ENCODE results near the gene CDH8. TPM values are rescaled to one million over a fixed set of nuclear protein-coding genes. Genes with fewer than 3 reads are reported as not detected.

Gene CDH8
- total RNA-seq (under 1 TPM in 1 of 2 donors, not detected in 1; 0.09 TPM), polyA plus RNA-seq (not detected)

- TF ChIP-seq YY1 (IDR thresholded peaks at IDR 0.05): no peak
- TF ChIP-seq RXRA (IDR thresholded peaks at IDR 0.05): no peak
- Histone ChIP-seq H3K4me3 (ENCODE audit: low read depth in 1 of 3, low read length in 3 of 3) (no peak within 1 kb of the TSS), H3K9me3 (ENCODE audit: control insufficient read depth in 4 of 4, low read length in 3 of 4) (no peaks in the 10 kb centered on the region), H3K36me3 (ENCODE audit: control insufficient read depth in 4 of 4, insufficient read depth in 3 of 4, low read depth in 1 of 4, low read length in 3 of 4) (no peaks in the 10 kb centered on the region), H3K4me1 (ENCODE audit: control insufficient read depth in 4 of 4, insufficient read depth in 4 of 4, low read length in 3 of 4) (no peaks in the 10 kb centered on the region), H3K27ac (ENCODE audit: low read depth in 1 of 2, low read length in 2 of 2) (no peak within 1 kb of the TSS), H3K9ac (ENCODE audit: low read depth in 1 of 2, low read length in 2 of 2) (no peak within 1 kb of the TSS), H3K27me3 (ENCODE audit: control insufficient read depth in 4 of 4, insufficient read depth in 4 of 4, low read length in 3 of 4) (peaks cover 3 to 14% (median 4%) of the 10 kb centered on the region in 4 donors)
- DNase-seq (ENCODE audit: low spot score): no peak
- 4% methylated on average over 60 of the region's 60 CpGs for WGBS
These were observed at the start of gene CDH8 for GRCh38 chr16:62036101-62036801. Gene CDH8, minus strand, starts transcription at chr16:62036438. Its CDS starts 15,035 bp downstream, at chr16:62021403.

GRCh38 chr16:62079236-62079635 lies 43.0 kb upstream of the CDH8 start:
- DNase-seq (ENCODE audit: low spot score): no peak
- H3K4me3 ChIP-seq (ENCODE audit: low read depth in 1 of 3, low read length in 3 of 3): no peak overlapping the region
- H3K9ac ChIP-seq (ENCODE audit: low read depth in 1 of 2, low read length in 2 of 2): no peak overlapping the region
- TF ChIP-seq EGR1 (IDR thresholded peaks at IDR 0.05; ENCODE audit: low read depth in 2 of 2) (no peak), SP1 (IDR thresholded peaks at IDR 0.05) (no peak), YY1 (IDR thresholded peaks at IDR 0.05) (no peak), NR2F2 (IDR thresholded peaks at IDR 0.05) (no peak), RXRA (IDR thresholded peaks at IDR 0.05) (no peak), RAD21 (IDR thresholded peaks at IDR 0.05) (no peak), HNF4A (conservative IDR thresholded peaks at IDR 0.05) (no peak), GABPA (IDR thresholded peaks at IDR 0.05 in 1 of 2, conservative IDR thresholded peaks at IDR 0.05 in 1 of 2) (no peak), FOXA2 (IDR thresholded peaks at IDR 0.05) (no peak), JUND (IDR thresholded peaks at IDR 0.05) (no peak), FOXA1 (IDR thresholded peaks at IDR 0.05) (no peak), TAF1 (conservative IDR thresholded peaks at IDR 0.05) (no peak), HNF4G (IDR thresholded peaks at IDR 0.05) (no peak)
- TF ChIP-seq, protein P1, sequence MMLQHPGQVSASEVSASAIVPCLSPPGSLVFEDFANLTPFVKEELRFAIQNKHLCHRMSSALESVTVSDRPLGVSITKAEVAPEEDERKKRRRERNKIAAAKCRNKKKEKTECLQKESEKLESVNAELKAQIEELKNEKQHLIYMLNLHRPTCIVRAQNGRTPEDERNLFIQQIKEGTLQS (IDR thresholded peaks at IDR 0.05): no peak
- TF ChIP-seq, protein P2, sequence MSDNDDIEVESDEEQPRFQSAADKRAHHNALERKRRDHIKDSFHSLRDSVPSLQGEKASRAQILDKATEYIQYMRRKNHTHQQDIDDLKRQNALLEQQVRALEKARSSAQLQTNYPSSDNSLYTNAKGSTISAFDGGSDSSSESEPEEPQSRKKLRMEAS (IDR thresholded peaks at IDR 0.05): no peak
- H3K27ac ChIP-seq (ENCODE audit: low read depth in 1 of 2, low read length in 2 of 2): no peak overlapping the region
- WGBS: 78% methylated on average over 4 of the region's 4 CpGs
- H3K36me3 ChIP-seq (ENCODE audit: control insufficient read depth in 4 of 4, insufficient read depth in 3 of 4, low read depth in 1 of 4, low read length in 3 of 4): no peaks in the 10 kb centered on the region
- no peaks in the 10 kb centered on the region for H3K9me3 ChIP-seq (ENCODE audit: control insufficient read depth in 4 of 4, low read length in 3 of 4)
- no peaks in the 10 kb centered on the region for H3K4me1 ChIP-seq (ENCODE audit: control insufficient read depth in 4 of 4, insufficient read depth in 4 of 4, low read length in 3 of 4)
- peaks cover 0 to under 1% (median 0%) of the 10 kb centered on the region in 4 donors for H3K27me3 ChIP-seq (ENCODE audit: control insufficient read depth in 4 of 4, insufficient read depth in 4 of 4, low read length in 3 of 4)

GRCh38 chr16:62077998-62078397 lies 41.8 kb upstream of the CDH8 start:
- no peaks in the 10 kb centered on the region for H3K9me3 ChIP-seq (ENCODE audit: control insufficient read depth in 4 of 4, low read length in 3 of 4)
- DNase-seq (ENCODE audit: low spot score): no peak
- TF ChIP-seq RAD21 (IDR thresholded peaks at IDR 0.05) (peak in 1 of 2 donors; percentile 33), YY1 (IDR thresholded peaks at IDR 0.05) (no peak), FOXA1 (IDR thresholded peaks at IDR 0.05) (no peak), GABPA (IDR thresholded peaks at IDR 0.05 in 1 of 2, conservative IDR thresholded peaks at IDR 0.05 in 1 of 2) (no peak)

More at GRCh38 chr16:62077998-62078397, 41.8 kb upstream of the CDH8 start:
- H3K4me1 ChIP-seq (ENCODE audit: control insufficient read depth in 4 of 4, insufficient read depth in 4 of 4, low read length in 3 of 4): no peaks in the 10 kb centered on the region
- H3K27ac ChIP-seq (ENCODE audit: low read depth in 1 of 2, low read length in 2 of 2): no peak overlapping the region
- H3K9ac ChIP-seq (ENCODE audit: low read depth in 1 of 2, low read length in 2 of 2): no peak overlapping the region
- no peaks in the 10 kb centered on the region for H3K36me3 ChIP-seq (ENCODE audit: control insufficient read depth in 4 of 4, insufficient read depth in 3 of 4, low read depth in 1 of 4, low read length in 3 of 4)
- 37% methylated on average over 4 of the region's 4 CpGs for WGBS
- no peak overlapping the region for H3K4me3 ChIP-seq (ENCODE audit: low read depth in 1 of 3, low read length in 3 of 3)
- no peaks in the 10 kb centered on the region for H3K27me3 ChIP-seq (ENCODE audit: control insufficient read depth in 4 of 4, insufficient read depth in 4 of 4, low read length in 3 of 4)
